ENCODE results near the gene NAV1. TPM values are rescaled to one million over a fixed set of nuclear protein-coding genes. Genes with fewer than 3 reads are reported as not detected.

Gene NAV1
- total RNA-seq, 1 donor from 2014 or later = 101 TPM

GRCh38 chr1:201562659-201563405 lies 23.9 kb downstream of the NAV1 start:
- H3K27ac Mint-ChIP-seq (ENCODE audit: unreplicated experiment) = no peak overlapping the region
- H3K4me3 Mint-ChIP-seq (ENCODE audit: unreplicated experiment) = no peak overlapping the region
- H3K27me3 Mint-ChIP-seq (ENCODE audit: unreplicated experiment) = peaks cover 2% of the 10 kb centered on the region
- no peaks in the 10 kb centered on the region for H3K9me3 Mint-ChIP-seq (ENCODE audit: unreplicated experiment)
- peaks cover 10% of the 10 kb centered on the region for H3K36me3 Mint-ChIP-seq (ENCODE audit: low read depth, unreplicated experiment)
- no peak for TF ChIP-seq CTCF (IDR thresholded peaks at IDR 0.05; ENCODE audit: unreplicated experiment)
- H3K4me1 Mint-ChIP-seq (ENCODE audit: unreplicated experiment) = peaks cover 56% of the 10 kb centered on the region
- DNase-seq (ENCODE audit: low spot score) = no peak

DNA sequence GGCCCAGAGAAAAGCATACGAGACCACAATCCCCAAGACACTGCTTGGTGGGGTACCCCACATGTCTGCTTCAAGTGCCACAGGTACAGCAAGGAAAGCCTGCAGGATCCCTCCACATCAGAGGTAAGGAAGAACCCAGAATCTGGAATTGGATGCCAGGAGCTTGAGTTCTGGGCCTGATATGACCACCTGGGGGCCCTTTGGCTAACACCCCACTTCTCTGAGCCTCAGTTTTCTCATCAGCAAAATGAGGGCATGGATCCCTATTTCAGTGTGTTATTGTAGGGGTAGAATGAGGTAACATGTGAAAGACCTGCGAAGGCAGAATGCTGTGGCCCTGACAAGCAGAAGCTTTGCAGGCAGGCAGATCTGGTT lies 24.5 kb downstream of the NAV1 start:
- Mint-ChIP-seq H3K4me1 (ENCODE audit: unreplicated experiment) (peaks cover 58% of the 10 kb centered on the region), H3K27me3 (ENCODE audit: unreplicated experiment) (peaks cover 2% of the 10 kb centered on the region), H3K36me3 (ENCODE audit: low read depth, unreplicated experiment) (peaks cover 10% of the 10 kb centered on the region), H3K9me3 (ENCODE audit: unreplicated experiment) (no peaks in the 10 kb centered on the region), H3K27ac (ENCODE audit: unreplicated experiment) (no peak overlapping the region), H3K4me3 (ENCODE audit: unreplicated experiment) (no peak overlapping the region)
- TF ChIP-seq CTCF (IDR thresholded peaks at IDR 0.05; ENCODE audit: unreplicated experiment) = no peak
- DNase-seq (ENCODE audit: low spot score) = no peak

- Mint-ChIP-seq H3K36me3 (ENCODE audit: low read depth, unreplicated experiment) (peaks cover 10% of the 10 kb centered on the region), H3K9me3 (ENCODE audit: unreplicated experiment) (no peaks in the 10 kb centered on the region), H3K27me3 (ENCODE audit: unreplicated experiment) (peaks cover 2% of the 10 kb centered on the region), H3K4me1 (ENCODE audit: unreplicated experiment) (peaks cover 60% of the 10 kb centered on the region), H3K27ac (ENCODE audit: unreplicated experiment) (no peak overlapping the region), H3K4me3 (ENCODE audit: unreplicated experiment) (no peak overlapping the region)
- no peak for TF ChIP-seq CTCF (IDR thresholded peaks at IDR 0.05; ENCODE audit: unreplicated experiment)
- no peak for DNase-seq (ENCODE audit: low spot score)
Observed at GRCh38 chr1:201563941-201564340, 25.0 kb downstream of the NAV1 start.

- H3K4me1 Mint-ChIP-seq (ENCODE audit: unreplicated experiment) = peaks cover 66% of the 10 kb centered on the region
- DNase-seq (ENCODE audit: low spot score) = no peak
- peaks cover 2% of the 10 kb centered on the region for H3K27me3 Mint-ChIP-seq (ENCODE audit: unreplicated experiment)
- no peaks in the 10 kb centered on the region for H3K9me3 Mint-ChIP-seq (ENCODE audit: unreplicated experiment)
- H3K27ac Mint-ChIP-seq (ENCODE audit: unreplicated experiment) = no peak overlapping the region
- H3K36me3 Mint-ChIP-seq (ENCODE audit: low read depth, unreplicated experiment) = peaks cover 6% of the 10 kb centered on the region
- no peak overlapping the region for H3K4me3 Mint-ChIP-seq (ENCODE audit: unreplicated experiment)
- TF ChIP-seq CTCF (IDR thresholded peaks at IDR 0.05; ENCODE audit: unreplicated experiment) = no peak
Observed at GRCh38 chr1:201565024-201565730, 26.2 kb downstream of the NAV1 start.
